ENCODE results near the gene RAB27A.

RAB27A gene

GRCh38 chr15:55221090-55222011 is 68.3 kb downstream of the RAB27A start:
- DNase-seq: peak; percentile 93

- DNase-seq: no peak
Measured at GRCh38 chr15:55220606-55221005, 69.0 kb downstream of the RAB27A start.

GRCh38 chr15:55218056-55218455 is 71.6 kb downstream of the RAB27A start:
- peak; percentile 32 for DNase-seq

GRCh38 chr15:55204464-55204863 is 85.1 kb downstream of the RAB27A start:
- DNase-seq: no peak

GRCh38 chr15:55202206-55202605 is 87.4 kb downstream of the RAB27A start:
- DNase-seq: no peak

GRCh38 chr15:55198706-55199105 is 90.9 kb downstream of the RAB27A start:
- no peak for DNase-seq

GRCh38 chr15:55197719-55198118 is 91.9 kb downstream of the RAB27A start:
- DNase-seq: no peak

GRCh38 chr15:55197362-55197705 is 92.3 kb downstream of the RAB27A start:
- no peak for DNase-seq

GRCh38 chr15:55196458-55197361 is 92.9 kb downstream of the RAB27A start, which contains the start of gene RSL24D1:
Gene RSL24D1, minus strand, starts transcription at chr15:55196941. Its CDS starts 51 bp downstream, at chr15:55196890.
- peak; percentile 99 for DNase-seq

GRCh38 chr15:55195996-55196395 is 93.6 kb downstream of the RAB27A start:
- DNase-seq: no peak

GRCh38 chr15:55194256-55194655 is 95.4 kb downstream of the RAB27A start:
- no peak for DNase-seq

GRCh38 chr15:55186331-55186730 is 103.3 kb downstream of the RAB27A start:
- DNase-seq: no peak

GRCh38 chr15:55183679-55184078 is 105.9 kb downstream of the RAB27A start:
- DNase-seq: no peak

GRCh38 chr15:55179141-55179540 is 110.5 kb downstream of the RAB27A start:
- DNase-seq: no peak

- peak; percentile 1 for DNase-seq
Measured at GRCh38 chr15:55170361-55170760, 119.3 kb downstream of the RAB27A start.

GRCh38 chr15:55168350-55168974 is 121.2 kb downstream of the RAB27A start:
- peak; percentile 55 for DNase-seq

- no peak for DNase-seq
Measured at GRCh38 chr15:55164284-55164683, 125.3 kb downstream of the RAB27A start.

Measured in fibroblast of skin of abdomen (primary cell).